Left lung (tissue), 10 donors: ENCODE data around the gene LMBR1. TPM values are rescaled to one million over a fixed set of nuclear protein-coding genes. Genes with fewer than 3 reads are reported as not detected.

Experiments used
- ATAC-seq: fragments of 200-7000 bp; cut with Tn5 transposase; one replicate; pipeline ENCODE4 v1.9.1; 2020; ENCODE audit warnings: moderate library complexity
- DNase-seq, 4 donors: peaks; one replicate each; pipeline ENCODE4 v3.0.0-alpha.2; 2013 to 2020
- H3K27ac ChIP-seq, 2 donors: fragments of 200-600 bp; sonication (generic) in 1 of 2; one replicate each; pipeline versions ENCODE4 v1.5.0 to v1.8.0; 2020 to 2021
- H3K27me3 ChIP-seq, 2 donors: fragments of 200-600 bp; sonication (generic) in 1 of 2; one replicate each; pipeline versions ENCODE4 v1.5.0 to v1.8.0; 2020 to 2021
- H3K36me3 ChIP-seq, 2 donors: fragments of 200-600 bp; sonication (generic) in 1 of 2; one replicate each; pipeline versions ENCODE4 v1.5.0 to v1.8.0; 2020 to 2021
- H3K4me1 ChIP-seq, 2 donors: fragments of 200-600 bp; one replicate each; pipeline ENCODE4 v1.8.0; 2021
- H3K4me3 ChIP-seq, 2 donors: fragments of 200-600 bp; sonication (generic) in 1 of 2; one replicate each; pipeline versions ENCODE4 v1.5.0 to v1.8.0; 2020 to 2021; ENCODE audit warnings: mild to moderate bottlenecking in 1 of 2
- H3K9me3 ChIP-seq, 2 donors: fragments of 200-600 bp; sonication (generic) in 1 of 2; one replicate each; pipeline versions ENCODE4 v1.5.0 to v1.8.0; 2020 to 2021
- intact Hi-C, 2 donors: fragments of 100-400 bp; cut with DNase I; formaldehyde crosslinking; loops; one replicate each; pipeline versions ENCODE4 v1.11.2 to v1.14.2; 2022
- polyA plus RNA-seq, 6 donors: library from polyadenylated mRNA; unstranded; fragments of 120-200 nt; gene quantifications; one replicate each; pipeline ENCODE4 v1.2.1, GENCODE V29; 2013; ENCODE audit not compliant: insufficient read length in 6 of 6
- total RNA-seq, 2 donors: library from RNA; stranded (reverse); fragmentation: NEBNext Ultra II Directional; extraction: Animal tissue kit (Norgen Biotek cat#: 25700); gene quantifications; one replicate each; pipeline ENCODE4 v1.2.1, GENCODE V29; 2021
- TF ChIP-seq, protein P1 (sequence below), 2 donors: fragments of 200-600 bp; sonication (generic) in 1 of 2; IDR thresholded peaks; one replicate each; pipeline versions ENCODE4 v1.5.0 to v1.8.0; 2021; ENCODE audit warnings: antibody characterized with exemption in 2 of 2
- donor health status: DM: no; HTN: yes; CAD: no.
- donor health status: DM: no; HTN: no; CAD: no.

Gene LMBR1
- total and polyA plus RNA-seq, 8 donors = 54.7 to 71.1 (median 63.9) TPM

DNA sequence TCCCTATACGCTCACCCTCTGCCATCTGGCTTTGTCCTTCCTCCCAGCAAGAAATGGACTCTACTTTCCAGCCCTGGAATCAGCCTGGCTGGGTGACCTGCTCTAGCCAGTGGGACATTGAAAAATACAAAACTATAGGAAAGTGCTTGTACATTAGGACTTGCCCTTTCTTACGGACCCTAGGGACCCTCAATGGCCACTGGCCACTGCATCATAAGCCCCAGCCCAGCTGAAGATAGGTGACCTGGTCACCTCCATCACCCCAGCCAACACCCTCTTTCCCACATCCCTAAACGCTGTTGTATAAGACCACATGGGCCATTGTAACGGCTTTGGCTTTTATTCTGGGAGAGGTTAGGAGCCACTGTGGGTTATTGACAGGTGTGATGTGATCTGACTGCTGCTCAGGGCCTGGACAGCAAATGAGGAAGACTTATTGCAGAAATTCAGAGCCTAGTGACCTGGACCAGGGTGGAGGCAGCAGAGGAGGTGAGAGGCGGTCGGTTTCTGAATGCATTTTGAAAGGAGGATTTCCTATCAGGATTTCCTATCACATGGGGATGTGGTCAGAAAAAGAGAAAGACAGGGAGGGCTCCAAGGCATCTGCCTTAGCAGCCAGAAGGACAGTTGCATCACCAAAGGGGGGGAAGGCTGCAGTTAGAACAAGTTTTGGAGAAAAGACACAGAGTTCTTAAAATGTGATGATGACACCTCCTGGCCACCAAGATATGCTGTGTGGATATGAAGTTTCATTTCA, 2.2 kb upstream of the LMBR1 start:
- Histone ChIP-seq H3K4me1 (peaks cover 11 to 44% of the 10 kb centered on the region in 2 donors), H3K27me3 (no peaks in the 10 kb centered on the region), H3K27ac (peak overlapping the region in 1 of 2 donors; percentile 93), H3K4me3 (no peak overlapping the region), H3K36me3 (no peaks in the 10 kb centered on the region), H3K9me3 (no peaks in the 10 kb centered on the region)
- DNase-seq (peak in 1 of 4 donors; percentile 16), ATAC-seq (no peak)
- intact Hi-C loops = no loop called here
- TF ChIP-seq, protein P1, sequence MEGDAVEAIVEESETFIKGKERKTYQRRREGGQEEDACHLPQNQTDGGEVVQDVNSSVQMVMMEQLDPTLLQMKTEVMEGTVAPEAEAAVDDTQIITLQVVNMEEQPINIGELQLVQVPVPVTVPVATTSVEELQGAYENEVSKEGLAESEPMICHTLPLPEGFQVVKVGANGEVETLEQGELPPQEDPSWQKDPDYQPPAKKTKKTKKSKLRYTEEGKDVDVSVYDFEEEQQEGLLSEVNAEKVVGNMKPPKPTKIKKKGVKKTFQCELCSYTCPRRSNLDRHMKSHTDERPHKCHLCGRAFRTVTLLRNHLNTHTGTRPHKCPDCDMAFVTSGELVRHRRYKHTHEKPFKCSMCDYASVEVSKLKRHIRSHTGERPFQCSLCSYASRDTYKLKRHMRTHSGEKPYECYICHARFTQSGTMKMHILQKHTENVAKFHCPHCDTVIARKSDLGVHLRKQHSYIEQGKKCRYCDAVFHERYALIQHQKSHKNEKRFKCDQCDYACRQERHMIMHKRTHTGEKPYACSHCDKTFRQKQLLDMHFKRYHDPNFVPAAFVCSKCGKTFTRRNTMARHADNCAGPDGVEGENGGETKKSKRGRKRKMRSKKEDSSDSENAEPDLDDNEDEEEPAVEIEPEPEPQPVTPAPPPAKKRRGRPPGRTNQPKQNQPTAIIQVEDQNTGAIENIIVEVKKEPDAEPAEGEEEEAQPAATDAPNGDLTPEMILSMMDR (IDR thresholded peaks at IDR 0.05) = no peak

DNA sequence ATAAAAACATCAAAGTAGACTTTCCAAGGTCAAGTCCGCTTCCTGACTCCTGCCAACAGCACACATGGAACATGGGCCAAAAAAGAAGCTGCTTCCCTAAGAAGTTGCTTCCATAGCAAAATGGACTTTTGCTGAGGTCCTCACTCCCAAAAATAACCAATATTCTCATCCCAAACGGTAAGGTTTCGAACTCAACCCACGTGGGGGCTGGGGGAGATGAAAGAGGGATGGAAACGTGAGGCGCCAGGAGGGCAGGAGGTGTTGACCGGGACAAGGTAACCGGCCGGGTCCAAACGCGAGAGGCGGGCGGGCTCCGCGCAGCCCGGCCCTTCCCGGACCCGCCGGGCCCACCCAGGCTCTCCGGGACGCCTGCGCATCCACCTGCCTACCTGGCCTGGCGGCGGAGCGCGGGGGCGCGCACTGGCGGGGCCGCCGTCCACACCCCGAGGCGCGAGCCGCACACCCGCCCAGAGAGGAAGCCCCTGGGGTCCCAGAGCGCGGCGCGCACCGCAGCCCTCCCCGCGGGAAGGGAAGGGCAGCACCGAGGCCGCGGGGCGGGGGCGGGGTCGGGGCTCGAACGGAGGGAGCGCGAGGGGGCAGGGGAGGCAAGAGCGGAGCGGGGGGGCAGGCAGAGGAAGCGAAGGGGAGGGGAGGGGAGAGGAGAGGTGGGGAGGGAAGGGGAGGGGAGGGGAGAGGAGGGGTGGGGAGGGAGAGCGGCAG, 742 bp downstream of the LMBR1 start:
- intact Hi-C loops = no loop called here
- peak; percentile 38 for ATAC-seq
- peaks cover 11 to 44% of the 10 kb centered on the region in 2 donors for H3K4me1 ChIP-seq
- peak in 3 of 4 donors; percentile 53 to 92 (median 72) for DNase-seq
- H3K36me3 ChIP-seq = no peaks in the 10 kb centered on the region
- H3K27me3 ChIP-seq = no peaks in the 10 kb centered on the region
- peak overlapping the region; percentile 78 to 81 for H3K4me3 ChIP-seq
- H3K27ac ChIP-seq = peak overlapping the region; percentile 89 to 93
- TF ChIP-seq, protein P1 (IDR thresholded peaks at IDR 0.05) = no peak
- no peaks in the 10 kb centered on the region for H3K9me3 ChIP-seq

DNA sequence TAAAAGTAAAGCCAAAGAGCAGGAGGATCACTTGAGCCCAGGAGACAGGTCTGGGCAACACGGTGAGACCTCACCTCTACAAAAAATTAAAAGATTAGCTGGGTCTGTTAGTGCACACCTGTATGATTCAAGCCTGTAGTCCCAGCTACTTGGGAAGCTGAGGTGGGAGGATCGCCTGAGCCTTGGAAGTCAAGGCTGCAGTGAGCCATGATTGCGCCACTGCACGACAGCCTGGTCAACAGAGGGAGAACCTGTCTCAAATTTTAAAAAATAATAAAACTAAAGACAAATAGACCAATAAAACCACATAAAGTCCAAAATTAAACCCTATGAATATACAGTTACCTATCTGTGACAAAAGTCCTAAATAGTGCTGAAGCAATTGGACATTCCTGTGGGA, 3.2 kb downstream of the LMBR1 start:
- Histone ChIP-seq H3K27ac (no peak overlapping the region), H3K9me3 (no peaks in the 10 kb centered on the region), H3K36me3 (no peaks in the 10 kb centered on the region), H3K27me3 (no peaks in the 10 kb centered on the region), H3K4me3 (no peak overlapping the region), H3K4me1 (peaks cover 6 to 23% of the 10 kb centered on the region in 2 donors)
- DNase-seq (no peak), ATAC-seq (no peak)
- intact Hi-C loops = no loop called here
- TF ChIP-seq, protein P1 (IDR thresholded peaks at IDR 0.05) = no peak

DNA sequence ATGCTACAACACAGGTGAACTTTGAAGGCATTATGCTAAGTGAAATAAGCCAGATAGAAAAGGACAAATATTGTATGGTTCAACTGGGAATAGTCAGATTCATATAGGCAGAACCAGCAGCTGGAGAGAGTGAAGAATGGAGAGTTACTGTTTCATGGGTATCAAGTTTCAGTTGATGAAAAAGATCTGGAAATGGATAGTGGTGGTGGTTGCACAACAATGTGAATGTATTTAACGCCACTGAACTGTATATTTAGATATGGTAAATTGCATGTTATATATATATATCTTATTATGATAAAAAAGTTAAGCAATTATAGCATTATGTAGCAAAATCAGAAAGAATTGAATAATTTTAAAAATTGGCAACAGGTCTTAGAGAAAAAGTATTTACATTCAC, 3.9 kb downstream of the LMBR1 start:
- H3K36me3 ChIP-seq = no peaks in the 10 kb centered on the region
- peak in 1 of 4 donors; percentile 21 for DNase-seq
- intact Hi-C loops = no loop called here
- H3K9me3 ChIP-seq = no peaks in the 10 kb centered on the region
- TF ChIP-seq, protein P1 (IDR thresholded peaks at IDR 0.05) = no peak
- no peak overlapping the region for H3K4me3 ChIP-seq
- peaks cover 4 to 16% of the 10 kb centered on the region in 2 donors for H3K4me1 ChIP-seq
- no peak overlapping the region for H3K27ac ChIP-seq
- ATAC-seq = no peak
- H3K27me3 ChIP-seq = no peaks in the 10 kb centered on the region
